MM.1S (cell line): ENCODE results near the gene WDR82.
"Not testable (repeated sequence)": the region's sequence is repeated elsewhere in the genome, so short reads cannot be mapped to it uniquely, and the experiment has no call there.

ENCODE experiments used
- DNase-seq: peaks from one replicate; pipeline ENCODE4 v3.0.0-alpha.2; 2015
- H2AFZ ChIP-seq: fragments of 300-600 bp; sonication (generic); 2 replicates; pipeline ENCODE4 v1.6.0; 2016; ENCODE audit warnings: antibody characterized with exemption, low read length
- H3F3A ChIP-seq: fragments of 300-600 bp; sonication (generic); 2 replicates; pipeline ENCODE4 v1.6.1; 2016; ENCODE audit warnings: mild to moderate bottlenecking, antibody characterized with exemption, low read length, moderate library complexity, mixed read lengths; ENCODE audit not compliant: insufficient read depth
- H3K27ac ChIP-seq: fragments of 300-600 bp; sonication (generic); 2 replicates; pipeline ENCODE4 v1.5.1; 2016; ENCODE audit warnings: mild to moderate bottlenecking, low read length
- H3K27me3 ChIP-seq: fragments of 300-600 bp; sonication (generic); replicated peaks from 2 replicates; pipeline ENCODE4 v1.6.0; 2016; ENCODE audit warnings: low read length; ENCODE audit not compliant: insufficient read depth
- H3K36me3 ChIP-seq: fragments of 300-600 bp; sonication (generic); replicated peaks from 2 replicates; pipeline ENCODE4 v1.6.1; 2016; ENCODE audit warnings: mild to moderate bottlenecking, low read length, mixed read lengths; ENCODE audit not compliant: insufficient read depth
- H3K4me1 ChIP-seq: fragments of 300-600 bp; sonication (generic); 2 replicates; pipeline ENCODE4 v1.6.1; 2016; ENCODE audit warnings: low read length, mixed read lengths
- H3K4me2 ChIP-seq: fragments of 300-600 bp; sonication (generic); 2 replicates; pipeline ENCODE4 v1.6.0; 2016; ENCODE audit warnings: low read depth, low read length
- H3K4me3 ChIP-seq: fragments of 300-600 bp; sonication (generic); 2 replicates; pipeline ENCODE4 v1.5.1; 2016; ENCODE audit warnings: low read length, mixed read lengths
- H3K79me2 ChIP-seq: fragments of 300-600 bp; sonication (generic); 2 replicates; pipeline ENCODE4 v1.6.1; 2016; ENCODE audit warnings: mixed run types, low read length, mixed read lengths
- H3K9ac ChIP-seq: fragments of 300-600 bp; sonication (generic); 2 replicates; pipeline ENCODE4 v1.6.1; 2016; ENCODE audit warnings: low read length, mixed read lengths
- H3K9me2 ChIP-seq: fragments of 300-600 bp; sonication (generic); replicated peaks from 2 replicates; pipeline ENCODE4 v1.6.1; 2016; ENCODE audit warnings: mild to moderate bottlenecking, low read length, mixed read lengths; ENCODE audit not compliant: insufficient read depth
- H3K9me3 ChIP-seq: fragments of 300-600 bp; sonication (generic); replicated peaks from 2 replicates; pipeline ENCODE4 v1.6.1; 2016; ENCODE audit warnings: mild to moderate bottlenecking, low read length, mixed read lengths; ENCODE audit not compliant: insufficient read depth
- H4K20me1 ChIP-seq: fragments of 300-600 bp; sonication (generic); 2 replicates; pipeline ENCODE4 v1.6.1; 2016; ENCODE audit warnings: mild to moderate bottlenecking, low read length, moderate library complexity, mixed read lengths; ENCODE audit not compliant: insufficient read depth
- CTCF ChIP-seq: fragments of 300-600 bp; sonication (generic); IDR thresholded peaks from 2 replicates; pipeline ENCODE4 v1.5.1; 2016; ENCODE audit warnings: antibody characterized with exemption, low read length, mixed read lengths
- EZH2 ChIP-seq: fragments of 300-600 bp; sonication (generic); optimal IDR thresholded peaks from 2 replicates; pipeline ENCODE3; 2017; ENCODE audit warnings: low read depth, mild to moderate bottlenecking, antibody characterized with exemption, low read length, mixed read lengths
- EZH2phosphoT487 ChIP-seq: fragments of 300-600 bp; sonication (generic); IDR thresholded peaks from 2 replicates; pipeline ENCODE4 v1.6.1; 2018; ENCODE audit warnings: antibody characterized with exemption, low read length

WDR82 gene

DNA sequence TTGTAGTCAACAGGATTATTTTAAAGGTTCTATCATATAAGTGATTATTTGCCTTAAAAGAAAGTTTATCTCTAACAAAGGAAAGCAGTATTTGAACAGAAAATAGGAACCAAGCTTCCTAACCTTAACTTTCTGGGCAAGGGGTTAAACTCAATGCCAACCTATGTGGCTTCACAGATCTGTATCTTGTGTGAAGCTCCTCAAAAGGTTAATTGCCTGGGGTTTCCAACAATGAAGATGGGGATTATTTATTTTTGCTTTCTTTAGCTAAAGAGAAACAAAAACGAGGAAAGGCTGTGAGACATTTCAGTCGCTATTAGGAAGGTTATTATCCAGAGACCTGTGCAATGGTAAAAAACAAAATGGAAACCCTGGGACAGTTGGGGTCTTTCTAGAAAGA, 1.1 kb upstream of the WDR82 start:
- Histone ChIP-seq H3K4me1 (peaks cover 6% of the 10 kb centered on the region), H3K4me3 (peak overlapping the region; percentile 61; the same call in 1 of the 2 replicates), H3K4me2 (0 out of 2 replicates have a peak overlapping the region, but pooled peaks have one; percentile 59), H3K79me2 (peaks cover 39% of the 10 kb centered on the region), H3K9me3 (no peaks in the 10 kb centered on the region), H2AFZ (no peak overlapping the region), H3K9me2 (no peaks in the 10 kb centered on the region), H3K9ac (no peak overlapping the region), H3F3A (peaks cover 16% of the 10 kb centered on the region), H3K27me3 (no peaks in the 10 kb centered on the region), H4K20me1 (peaks cover 11% of the 10 kb centered on the region; the same call in 1 of the 2 replicates), H3K36me3 (no peaks in the 10 kb centered on the region), H3K27ac (no peak overlapping the region)
- no peak for TF ChIP-seq EZH2
- no peak for DNase-seq

- H3K9ac ChIP-seq, result peak overlapping the region; percentile 96
- no peak overlapping the region for H2AFZ ChIP-seq
- no peaks in the 10 kb centered on the region for H3K9me2 ChIP-seq
- peak; percentile 63 for DNase-seq
- no peaks in the 10 kb centered on the region for H3K36me3 ChIP-seq
- H3K4me2 ChIP-seq, result peak overlapping the region; percentile 76
- no peaks in the 10 kb centered on the region for H3K9me3 ChIP-seq
- H4K20me1 ChIP-seq, result peaks cover 24% of the 10 kb centered on the region; the same call in 1 of the 2 replicates
- TF ChIP-seq CTCF (peak; percentile 35; the same call in 1 of the 2 replicates), EZH2phosphoT487 (no peak)
- H3F3A ChIP-seq, result peaks cover 22% of the 10 kb centered on the region
- peak overlapping the region; percentile 61 for H3K4me3 ChIP-seq
- peaks cover 19% of the 10 kb centered on the region for H3K4me1 ChIP-seq
- H3K27me3 ChIP-seq, result no peaks in the 10 kb centered on the region
- H3K27ac ChIP-seq, result peak overlapping the region; percentile 89
- peaks cover 54% of the 10 kb centered on the region for H3K79me2 ChIP-seq
Observed at GRCh38 chr3:52277972-52278509, 408 bp downstream of the WDR82 start.

- peak overlapping the region; percentile 89; the same call in 1 of the 2 replicates for H3K27ac ChIP-seq
- no peak for TF ChIP-seq CTCF
- TF ChIP-seq EZH2, result no peak
- TF ChIP-seq EZH2phosphoT487, result no peak
- peaks cover 25% of the 10 kb centered on the region for H3K4me1 ChIP-seq
- peak; percentile 64 for DNase-seq
- H4K20me1 ChIP-seq, result peaks cover 31% of the 10 kb centered on the region
- H2AFZ ChIP-seq, result no peak overlapping the region
- H3K9me2 ChIP-seq, result no peaks in the 10 kb centered on the region
- no peaks in the 10 kb centered on the region for H3K27me3 ChIP-seq
- peak overlapping the region; percentile 61 for H3K4me3 ChIP-seq
- H3F3A ChIP-seq, result peaks cover 29% of the 10 kb centered on the region
- H3K36me3 ChIP-seq, result 0 out of 2 replicates have a peak, but pooled peaks cover 2% of the 10 kb centered on the region
- H3K4me2 ChIP-seq, result peak overlapping the region; percentile 76
- H3K79me2 ChIP-seq, result peaks cover 62% of the 10 kb centered on the region
- H3K9me3 ChIP-seq, result no peaks in the 10 kb centered on the region
- peak overlapping the region; percentile 96 for H3K9ac ChIP-seq
Observed at GRCh38 chr3:52277071-52277964, 1.1 kb downstream of the WDR82 start.

DNA sequence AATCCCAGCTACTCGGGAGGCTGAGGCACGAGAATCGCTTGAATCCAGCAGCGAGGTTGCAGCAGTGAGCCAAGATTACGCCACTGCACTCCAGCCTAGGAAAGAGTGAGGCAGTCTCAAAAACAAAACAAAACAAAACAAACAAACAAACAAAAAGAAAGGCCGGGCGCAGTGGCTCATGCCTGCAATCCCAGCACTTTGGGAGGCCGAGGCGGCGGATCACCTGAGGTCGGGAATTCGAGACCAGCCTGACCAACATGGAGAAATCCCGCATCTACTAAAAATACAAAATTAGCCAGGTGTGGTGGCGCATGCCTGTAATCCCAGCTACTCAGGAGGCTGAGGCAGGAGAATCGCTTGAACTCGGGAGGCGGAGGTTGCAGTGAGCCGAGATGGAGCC, 3.7 kb downstream of the WDR82 start:
- not testable (repeated sequence) for H3K9ac ChIP-seq, H3K9me3 ChIP-seq, H2AFZ ChIP-seq, H3K4me2 ChIP-seq, H3K4me3 ChIP-seq, H3K27ac ChIP-seq, H3K27me3 ChIP-seq, DNase-seq, H3K9me2 ChIP-seq, H3K36me3 ChIP-seq
- H4K20me1 ChIP-seq, result peaks cover 54% of the 10 kb centered on the region
- H3F3A ChIP-seq, result peaks cover 36% of the 10 kb centered on the region
- peaks cover 87% of the 10 kb centered on the region for H3K79me2 ChIP-seq
- H3K4me1 ChIP-seq, result peaks cover 41% of the 10 kb centered on the region
